GM12878 (cell line): ENCODE results near the gene TSPAN10. TPM values are rescaled to one million over a fixed set of nuclear protein-coding genes. Genes with fewer than 3 reads are reported as not detected.

Experiments
- ATAC-seq: fragments of 200-7000 bp; cut with Tn5 transposase; 3 replicates; pipeline ENCODE4 v1.9.1; 2020; ENCODE audit warnings: mild to moderate bottlenecking, moderate library complexity
- BruUV-seq: library from RNA; stranded (reverse); fragments of 400-500 nt; replicated peaks from 2 replicates; lab custom pipeline; 2021; lab: Mats Ljungman, UMichigan
- CTCF ChIA-PET: fragments of 300-600 bp; sonication (Branson Sonifier 250); formaldehyde crosslinking; extraction: SDS; loops from one replicate; lab custom pipeline; 2021; ENCODE audit warnings: inconsistent platforms; lab: Yijun Ruan, JAX
- POLR2A ChIA-PET: fragments of 350-600 bp; formaldehyde crosslinking; extraction: SDS; loops from one replicate; lab custom pipeline; 2021; ENCODE audit warnings: inconsistent platforms; lab: Charles Lee
- RAD21 ChIA-PET: fragments of 300-600 bp; sonication (Branson Sonifier 250); formaldehyde crosslinking; loops from one replicate; lab custom pipeline; 2023; ENCODE audit warnings: antibody characterized with exemption; ENCODE audit not compliant: unreplicated experiment; lab: Charles Lee
- SMC1A ChIA-PET: fragments of 300-600 bp; sonication (Branson Sonifier 250); formaldehyde crosslinking; loops from one replicate; lab custom pipeline; 2023; ENCODE audit not compliant: unreplicated experiment, uncharacterized antibody; lab: Charles Lee
- DNase-seq: peaks from one replicate; pipeline ENCODE4 v3.0.0-alpha.2; 2011; ENCODE audit warnings: low read depth, low spot score
- FAIRE-seq: peaks from 3 replicates; lab custom pipeline; 2011; peaks lifted over from hg19 to GRCh38; lab: Jason Lieb, UNC
- H2AFZ ChIP-seq: 2 replicates; pipeline ENCODE4 v1.6.0; 2011; ENCODE audit warnings: low read depth, low read length, control low read depth; ENCODE audit not compliant: control insufficient read depth
- H3K27ac ChIP-seq: 2 replicates; pipeline ENCODE4 v1.5.1; 2011; ENCODE audit warnings: control low read depth; ENCODE audit not compliant: control insufficient read depth, insufficient read depth
- H3K27me3 ChIP-seq, 2 experiments: replicated peaks in 1 of 2; 2 replicates each; pipeline versions ENCODE4 v1.6.0 to v1.6.1; 2011; ENCODE audit warnings: low read length in 1 of 2; ENCODE audit not compliant: control insufficient read depth in 2 of 2, insufficient read depth in 2 of 2
- H3K36me3 ChIP-seq, 2 experiments: 2 replicates each; pipeline ENCODE4 v1.5.1; 2011; ENCODE audit warnings: low read length in 1 of 2; ENCODE audit not compliant: control insufficient read depth in 2 of 2, insufficient read depth in 2 of 2
- H3K4me1 ChIP-seq: 2 replicates; pipeline ENCODE4 v1.6.1; 2011; ENCODE audit warnings: mild to moderate bottlenecking, low read length, moderate library complexity, mixed read lengths; ENCODE audit not compliant: control insufficient read depth, insufficient read depth
- H3K4me2 ChIP-seq: 2 replicates; pipeline ENCODE4 v1.6.0; 2011; ENCODE audit warnings: control low read depth; ENCODE audit not compliant: control insufficient read depth, insufficient read depth
- H3K4me3 ChIP-seq: fragments of 200-600 bp; sonication (generic); 2 replicates; pipeline ENCODE4 v1.5.1; 2016
- H3K79me2 ChIP-seq: 2 replicates; pipeline ENCODE4 v1.6.0; 2011; ENCODE audit warnings: low read length; ENCODE audit not compliant: control insufficient read depth, insufficient read depth
- H3K9ac ChIP-seq: 2 replicates; pipeline ENCODE4 v1.8.0; 2011; ENCODE audit warnings: low read length, control low read depth, mixed read lengths; ENCODE audit not compliant: control insufficient read depth, insufficient read depth
- H3K9me3 ChIP-seq: replicated peaks from 3 replicates; pipeline ENCODE4 v1.5.1; 2011; ENCODE audit warnings: mild to moderate bottlenecking, low read length; ENCODE audit not compliant: control insufficient read depth, insufficient read depth
- H4K20me1 ChIP-seq: 2 replicates; pipeline ENCODE4 v1.6.0; 2011; ENCODE audit not compliant: control insufficient read depth, insufficient read depth
- CHD4 ChIP-seq: fragments of 200-600 bp; sonication (generic); IDR thresholded peaks from 2 replicates; pipeline ENCODE4 v1.6.1; 2016; ENCODE audit warnings: mild to moderate bottlenecking
- FOXM1 ChIP-seq: IDR thresholded peaks from 2 replicates; pipeline ENCODE4 v1.6.1; 2012; ENCODE audit warnings: low read depth, mild to moderate bottlenecking, inconsistent platforms, low read length, moderate library complexity
- HDAC6 ChIP-seq: fragments of 200-600 bp; sonication (generic); IDR thresholded peaks from one replicate; pipeline ENCODE4 v1.8.0; 2017; ENCODE audit warnings: antibody characterized with exemption; ENCODE audit not compliant: unreplicated experiment
- JUND ChIP-seq: IDR thresholded peaks from 2 replicates; pipeline ENCODE4 v1.6.1; 2012; ENCODE audit warnings: low read depth, mild to moderate bottlenecking, low read length, improper control_type of control experiment, moderate library complexity
- POLR2AphosphoS2 ChIP-seq: IDR thresholded peaks from 2 replicates; pipeline ENCODE4 v1.6.1; 2011; ENCODE audit warnings: low read depth, mild to moderate bottlenecking, low read length, improper control_type of control experiment, moderate library complexity
- ZBED1 ChIP-seq: IDR thresholded peaks from 2 replicates; pipeline ENCODE4 v1.6.1; 2016; ENCODE audit warnings: borderline replicate concordance
- ZSCAN29 ChIP-seq: fragments of 450-650 bp; IDR thresholded peaks from 2 replicates; pipeline ENCODE4 v1.6.1; 2017; ENCODE audit warnings: mild to moderate bottlenecking, moderate library complexity
- WGBS: methylation state at CpG from one replicate; pipeline ENCODE4 v1.1.6; 2016; ENCODE audit warnings: low lambda C conversion rate; ENCODE audit not compliant: insufficient replicate concordance, insufficient coverage; ENCODE audit errors: missing lambda C conversion rate; 5-methylcytosine and 5-hydroxymethylcytosine counted together
- in situ Hi-C: fragments of 300-500 bp; cut with MboI; formaldehyde crosslinking; loops from 9 replicates; pipeline ENCODE4 v1.14.3; 2018; ENCODE audit warnings: mixed read lengths
- intact Hi-C: fragments of 100-400 bp; cut with micrococcal nuclease; formaldehyde crosslinking; loops from one replicate; pipeline ENCODE4 v1.14.2; 2022; ENCODE audit not compliant: unreplicated experiment
- polyA plus RNA-seq, 11 experiments: library from polyadenylated mRNA; depleted of rRNA in 4 of 11; unstranded in 6 of 11; stranded (reverse) in 5 of 11; fragments of >200 nt; fragmentation: Nextera tagmentation in 4 of 11; fragmentation: Illumina TruSeq in 1 of 11; extraction: Ambion mirVana in 4 of 11; extraction: Trizol in 1 of 11; gene quantifications; 1 replicate in 1 of 11; 2 replicates in 10 of 11; pipeline versions ENCODE4 v1.2.1 to v1.2.3, GENCODE V29; 2011 to 2016; ENCODE audit warnings: inconsistent platforms in 2 of 11, missing spikeins in 2 of 11, low read depth in 1 of 11
- total RNA-seq, 4 experiments: library from RNA; depleted of rRNA in 3 of 4; stranded (reverse); fragments of >200 nt in 3 of 4; fragmentation: Illumina TruSeq in 1 of 4; extraction: Trizol in 1 of 4; gene quantifications; 2 replicates each; pipeline versions ENCODE4 v1.2.1 to v1.2.3, GENCODE V29; 2013 to 2021
- TF ChIP-seq, protein P1 (sequence below): IDR thresholded peaks from 2 replicates; pipeline ENCODE4 v1.6.1; 2011; ENCODE audit warnings: low read depth, mild to moderate bottlenecking, low read length, moderate library complexity, borderline replicate concordance; ENCODE audit errors: extremely low read depth
- TF ChIP-seq, protein P2 (sequence below): fragments of 450-650 bp; IDR thresholded peaks from 2 replicates; pipeline ENCODE4 v1.6.1; 2017; ENCODE audit warnings: low read depth, mild to moderate bottlenecking, moderate library complexity
- TF ChIP-seq, protein P3 (sequence below): fragments of 450-650 bp; IDR thresholded peaks from 2 replicates; pipeline ENCODE4 v1.6.1; 2016; ENCODE audit warnings: mild to moderate bottlenecking, moderate library complexity, borderline replicate concordance
- TF ChIP-seq, protein P4 (sequence below): fragments of 450-650 bp; formaldehyde crosslinking; IDR thresholded peaks from 2 replicates; pipeline ENCODE4 v1.5.0; 2022; ENCODE audit warnings: mild to moderate bottlenecking, missing genetic modification characterization

The TSPAN10 gene
- total and polyA plus RNA-seq, 10 of the 15 experiments (the other 5 are each of a cell fraction or from before 2014, with no cell fraction given): 0.13 to 0.82 (median 0.43) TPM

DNA sequence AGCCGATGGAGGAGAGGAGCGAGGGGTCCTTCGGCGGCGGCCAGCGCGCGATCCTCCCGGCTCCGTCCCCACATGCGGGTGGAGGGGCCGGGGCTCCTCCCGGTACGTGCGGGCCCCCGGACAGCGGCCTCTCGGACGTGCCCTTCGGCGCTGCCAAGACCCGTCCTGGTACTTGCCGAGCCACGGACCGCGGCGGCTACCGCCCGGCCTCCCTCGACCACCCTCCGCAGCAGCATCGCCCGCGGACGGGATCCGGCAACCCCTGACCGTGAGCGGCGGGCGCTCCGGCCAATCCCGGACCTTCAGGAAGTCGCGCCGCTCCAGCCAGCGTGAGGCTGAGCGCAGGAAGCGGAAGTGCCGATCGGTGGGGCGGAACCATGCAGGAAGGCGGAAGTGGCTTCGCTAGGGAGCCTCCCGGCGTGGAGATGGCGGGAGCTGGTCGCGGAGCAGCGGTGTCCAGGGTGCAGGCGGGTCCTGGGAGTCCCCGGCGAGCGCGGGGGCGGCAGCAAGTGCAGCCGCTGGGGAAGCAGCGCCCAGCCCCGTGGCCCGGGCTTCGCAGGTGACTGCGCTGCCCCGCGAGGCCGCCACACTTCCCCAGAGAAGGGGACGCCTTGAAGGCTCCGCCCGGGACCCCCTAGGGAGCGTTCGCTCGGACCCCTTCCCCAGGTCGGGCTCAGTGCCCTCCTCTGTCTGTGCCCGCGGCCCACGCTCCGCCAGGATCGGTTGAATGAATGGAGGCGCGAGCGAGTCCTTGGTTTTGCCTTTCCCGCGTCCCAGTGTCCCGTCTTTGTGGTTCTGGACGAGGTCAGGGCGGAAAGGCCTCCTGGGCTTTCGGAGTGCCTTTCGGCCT is 29.6 kb downstream of the TSPAN10 start, which contains the start of the genes CCDC137 and OXLD1:
Gene CCDC137, plus strand, starts transcription at position 396 of the 850 bp plus-strand sequence. Its CDS starts 30 bp downstream, at position 426.
Gene OXLD1, minus strand, starts transcription at position 264 of the 850 bp plus-strand sequence. Its CDS starts 28 bp downstream, at position 236.
- Histone ChIP-seq H3K79me2 (peaks cover 33% of the 10 kb centered on the region), H3K4me1 (peaks cover 15% of the 10 kb centered on the region), H3K27ac (peak within 1 kb of the TSS; percentile 97), H3K4me3 (peak within 1 kb of the TSS; percentile 98), H2AFZ (peak within 1 kb of the TSS; percentile 78), H3K27me3 (no peaks in the 10 kb centered on the region), H4K20me1 (no peaks in the 10 kb centered on the region), H3K36me3 (peaks cover 6 to 11% of the 10 kb centered on the region in 2 experiments), H3K4me2 (peak within 1 kb of the TSS; percentile 98), H3K9me3 (no peaks in the 10 kb centered on the region), H3K9ac (peak within 1 kb of the TSS; percentile 99)
- WGBS: 1% methylated on average over 94 of the region's 96 CpGs
- ATAC-seq (peak; percentile 98), FAIRE-seq (peak; percentile 98), DNase-seq (peak; percentile 76)
- BruUV-seq: no TSS peak
- POLR2A ChIA-PET: interaction anchor here (0.5 to 1.4 kb wide), 7 partner anchors 17 to 190 kb away, joined by 3 to 6 read pairs (median 4); partner anchors contain the start of genes ARL16, HGS, MCRIP1 and MRPL12
- SMC1A ChIA-PET: no interaction called here
- intact Hi-C loops: loop anchor here (2.0 kb wide), 1 partner anchor 30 kb away; the partner anchor contains the start of genes NPLOC4 and TSPAN10
- in situ Hi-C loops: no loop called here
- RAD21 ChIA-PET: interaction anchor here (0.9 kb wide), 1 partner anchor 17 kb away, joined by 6 read pairs; the partner anchor contains the start of genes ARL16 and HGS
- CTCF ChIA-PET: interaction anchor here (1.2 kb wide), 1 partner anchor 35 kb away, joined by 3 read pairs; no protein-coding TSS in a partner anchor
- TF ChIP-seq, protein P1, sequence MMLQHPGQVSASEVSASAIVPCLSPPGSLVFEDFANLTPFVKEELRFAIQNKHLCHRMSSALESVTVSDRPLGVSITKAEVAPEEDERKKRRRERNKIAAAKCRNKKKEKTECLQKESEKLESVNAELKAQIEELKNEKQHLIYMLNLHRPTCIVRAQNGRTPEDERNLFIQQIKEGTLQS: no peak
- TF ChIP-seq, protein P2, sequence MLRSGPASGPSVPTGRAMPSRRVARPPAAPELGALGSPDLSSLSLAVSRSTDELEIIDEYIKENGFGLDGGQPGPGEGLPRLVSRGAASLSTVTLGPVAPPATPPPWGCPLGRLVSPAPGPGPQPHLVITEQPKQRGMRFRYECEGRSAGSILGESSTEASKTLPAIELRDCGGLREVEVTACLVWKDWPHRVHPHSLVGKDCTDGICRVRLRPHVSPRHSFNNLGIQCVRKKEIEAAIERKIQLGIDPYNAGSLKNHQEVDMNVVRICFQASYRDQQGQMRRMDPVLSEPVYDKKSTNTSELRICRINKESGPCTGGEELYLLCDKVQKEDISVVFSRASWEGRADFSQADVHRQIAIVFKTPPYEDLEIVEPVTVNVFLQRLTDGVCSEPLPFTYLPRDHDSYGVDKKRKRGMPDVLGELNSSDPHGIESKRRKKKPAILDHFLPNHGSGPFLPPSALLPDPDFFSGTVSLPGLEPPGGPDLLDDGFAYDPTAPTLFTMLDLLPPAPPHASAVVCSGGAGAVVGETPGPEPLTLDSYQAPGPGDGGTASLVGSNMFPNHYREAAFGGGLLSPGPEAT: 0 out of 2 replicates have a peak, but pooled peaks have one; percentile 21
- TF ChIP-seq ZBED1 (no peak; the same call in 1 of the 2 replicates), HDAC6 (no peak), CHD4 (no peak), FOXM1 (no peak), JUND (no peak), POLR2AphosphoS2 (peak; percentile 86), ZSCAN29 (no peak)
- TF ChIP-seq, protein P3, sequence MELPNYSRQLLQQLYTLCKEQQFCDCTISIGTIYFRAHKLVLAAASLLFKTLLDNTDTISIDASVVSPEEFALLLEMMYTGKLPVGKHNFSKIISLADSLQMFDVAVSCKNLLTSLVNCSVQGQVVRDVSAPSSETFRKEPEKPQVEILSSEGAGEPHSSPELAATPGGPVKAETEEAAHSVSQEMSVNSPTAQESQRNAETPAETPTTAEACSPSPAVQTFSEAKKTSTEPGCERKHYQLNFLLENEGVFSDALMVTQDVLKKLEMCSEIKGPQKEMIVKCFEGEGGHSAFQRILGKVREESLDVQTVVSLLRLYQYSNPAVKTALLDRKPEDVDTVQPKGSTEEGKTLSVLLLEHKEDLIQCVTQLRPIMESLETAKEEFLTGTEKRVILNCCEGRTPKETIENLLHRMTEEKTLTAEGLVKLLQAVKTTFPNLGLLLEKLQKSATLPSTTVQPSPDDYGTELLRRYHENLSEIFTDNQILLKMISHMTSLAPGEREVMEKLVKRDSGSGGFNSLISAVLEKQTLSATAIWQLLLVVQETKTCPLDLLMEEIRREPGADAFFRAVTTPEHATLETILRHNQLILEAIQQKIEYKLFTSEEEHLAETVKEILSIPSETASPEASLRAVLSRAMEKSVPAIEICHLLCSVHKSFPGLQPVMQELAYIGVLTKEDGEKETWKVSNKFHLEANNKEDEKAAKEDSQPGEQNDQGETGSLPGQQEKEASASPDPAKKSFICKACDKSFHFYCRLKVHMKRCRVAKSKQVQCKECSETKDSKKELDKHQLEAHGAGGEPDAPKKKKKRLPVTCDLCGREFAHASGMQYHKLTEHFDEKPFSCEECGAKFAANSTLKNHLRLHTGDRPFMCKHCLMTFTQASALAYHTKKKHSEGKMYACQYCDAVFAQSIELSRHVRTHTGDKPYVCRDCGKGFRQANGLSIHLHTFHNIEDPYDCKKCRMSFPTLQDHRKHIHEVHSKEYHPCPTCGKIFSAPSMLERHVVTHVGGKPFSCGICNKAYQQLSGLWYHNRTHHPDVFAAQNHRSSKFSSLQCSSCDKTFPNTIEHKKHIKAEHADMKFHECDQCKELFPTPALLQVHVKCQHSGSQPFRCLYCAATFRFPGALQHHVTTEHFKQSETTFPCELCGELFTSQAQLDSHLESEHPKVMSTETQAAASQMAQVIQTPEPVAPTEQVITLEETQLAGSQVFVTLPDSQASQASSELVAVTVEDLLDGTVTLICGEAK: peak; percentile 95
- TF ChIP-seq, protein P4, sequence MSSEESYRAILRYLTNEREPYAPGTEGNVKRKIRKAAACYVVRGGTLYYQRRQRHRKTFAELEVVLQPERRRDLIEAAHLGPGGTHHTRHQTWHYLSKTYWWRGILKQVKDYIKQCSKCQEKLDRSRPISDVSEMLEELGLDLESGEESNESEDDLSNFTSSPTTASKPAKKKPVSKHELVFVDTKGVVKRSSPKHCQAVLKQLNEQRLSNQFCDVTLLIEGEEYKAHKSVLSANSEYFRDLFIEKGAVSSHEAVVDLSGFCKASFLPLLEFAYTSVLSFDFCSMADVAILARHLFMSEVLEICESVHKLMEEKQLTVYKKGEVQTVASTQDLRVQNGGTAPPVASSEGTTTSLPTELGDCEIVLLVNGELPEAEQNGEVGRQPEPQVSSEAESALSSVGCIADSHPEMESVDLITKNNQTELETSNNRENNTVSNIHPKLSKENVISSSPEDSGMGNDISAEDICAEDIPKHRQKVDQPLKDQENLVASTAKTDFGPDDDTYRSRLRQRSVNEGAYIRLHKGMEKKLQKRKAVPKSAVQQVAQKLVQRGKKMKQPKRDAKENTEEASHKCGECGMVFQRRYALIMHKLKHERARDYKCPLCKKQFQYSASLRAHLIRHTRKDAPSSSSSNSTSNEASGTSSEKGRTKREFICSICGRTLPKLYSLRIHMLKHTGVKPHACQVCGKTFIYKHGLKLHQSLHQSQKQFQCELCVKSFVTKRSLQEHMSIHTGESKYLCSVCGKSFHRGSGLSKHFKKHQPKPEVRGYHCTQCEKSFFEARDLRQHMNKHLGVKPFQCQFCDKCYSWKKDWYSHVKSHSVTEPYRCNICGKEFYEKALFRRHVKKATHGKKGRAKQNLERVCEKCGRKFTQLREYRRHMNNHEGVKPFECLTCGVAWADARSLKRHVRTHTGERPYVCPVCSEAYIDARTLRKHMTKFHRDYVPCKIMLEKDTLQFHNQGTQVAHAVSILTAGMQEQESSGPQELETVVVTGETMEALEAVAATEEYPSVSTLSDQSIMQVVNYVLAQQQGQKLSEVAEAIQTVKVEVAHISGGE (CRISPR knock-in tag): no peak
